WTC11 (cell line): Measurements from ENCODE around the gene PHLDA3. TPM values are rescaled to one million over a fixed set of nuclear protein-coding genes. Genes with fewer than 3 reads are reported as not detected.
"Not testable (repeated sequence)": the region's sequence is repeated elsewhere in the genome, so short reads cannot be mapped to it uniquely, and the experiment has no call there.

ENCODE experiments used
- ATAC-seq: fragments of 200-7000 bp; cut with Tn5 transposase; 2 replicates; pipeline ENCODE4 v1.10.0; 2021; ENCODE audit warnings: mild to moderate bottlenecking, moderate library complexity
- CTCF ChIA-PET: fragments of 300-600 bp; sonication (Branson Sonifier 250); formaldehyde crosslinking; loops from one replicate; lab custom pipeline; 2021; ENCODE audit warnings: antibody characterized with exemption; lab: Charles Lee
- POLR2A ChIA-PET: fragments of 350-600 bp; sonication (Branson Sonifier 250); formaldehyde crosslinking; loops from one replicate; lab custom pipeline; 2021; ENCODE audit warnings: antibody characterized with exemption; lab: Charles Lee
- DNase-seq: peaks from one replicate; pipeline ENCODE4 v3.0.0; 2021; ENCODE audit warnings: low spot score
- H3K27ac Mint-ChIP-seq: 2 replicates; pipeline ENCODE4 v1.8.0; 2021; ENCODE audit warnings: mixed read lengths
- H3K27me3 Mint-ChIP-seq: 2 replicates; pipeline ENCODE4 v1.8.0; 2021; ENCODE audit warnings: low read depth, mild to moderate bottlenecking, moderate library complexity, mixed read lengths
- H3K36me3 Mint-ChIP-seq: 2 replicates; pipeline ENCODE4 v1.8.0; 2021; ENCODE audit warnings: mixed read lengths
- H3K4me1 Mint-ChIP-seq: 2 replicates; pipeline ENCODE4 v1.8.0; 2022; ENCODE audit warnings: mixed read lengths
- H3K4me3 Mint-ChIP-seq: 2 replicates; pipeline ENCODE4 v1.8.0; 2021; ENCODE audit warnings: mild to moderate bottlenecking, moderate library complexity, mixed read lengths
- H3K9me3 Mint-ChIP-seq: 2 replicates; pipeline ENCODE4 v1.8.0; 2021; ENCODE audit warnings: mixed read lengths
- ATF1 ChIP-seq: sonication (generic); formaldehyde crosslinking; IDR thresholded peaks from 2 replicates; pipeline ENCODE4 v1.8.1; 2023; ENCODE audit warnings: mild to moderate bottlenecking, moderate library complexity, missing genetic modification reagents
- IRF2 ChIP-seq: sonication (generic); formaldehyde crosslinking; IDR thresholded peaks from 2 replicates; pipeline ENCODE4 v1.8.0; 2022; ENCODE audit warnings: low read depth, missing genetic modification reagents, borderline replicate concordance
- MXD4 ChIP-seq: fragments of 250-450 bp; sonication (Bioruptor Pico); IDR thresholded peaks from 2 replicates; pipeline ENCODE4 v1.8.0; 2021; ENCODE audit warnings: mild to moderate bottlenecking, moderate library complexity, borderline replicate concordance
- NR1H2 ChIP-seq: sonication (generic); formaldehyde crosslinking; IDR thresholded peaks from 2 replicates; pipeline ENCODE4 v1.9.0; 2021; ENCODE audit warnings: mild to moderate bottlenecking, moderate library complexity, missing genetic modification reagents
- NR2C2 ChIP-seq: sonication (generic); formaldehyde crosslinking; IDR thresholded peaks from 2 replicates; pipeline ENCODE4 v1.8.0; 2022; ENCODE audit warnings: mild to moderate bottlenecking, missing genetic modification reagents
- PRRX2 ChIP-seq: fragments of 250-450 bp; sonication (Bioruptor Pico); IDR thresholded peaks from 2 replicates; pipeline ENCODE4 v1.8.0; 2021; ENCODE audit warnings: mild to moderate bottlenecking
- SMAD4 ChIP-seq: sonication (generic); formaldehyde crosslinking; IDR thresholded peaks from 2 replicates; pipeline ENCODE4 v1.8.0; 2022; ENCODE audit warnings: mild to moderate bottlenecking, missing genetic modification reagents
- total RNA-seq: library from RNA; stranded (reverse); gene quantifications from 3 replicates; pipeline ENCODE4 v1.2.3, GENCODE V29; 2021
- TF ChIP-seq, protein P1 (sequence below): sonication (generic); formaldehyde crosslinking; IDR thresholded peaks from 2 replicates; pipeline ENCODE4 v1.8.1; 2022; ENCODE audit warnings: mild to moderate bottlenecking, missing genetic modification reagents, moderate library complexity, borderline replicate concordance
- TF ChIP-seq, protein P2 (sequence below): sonication (generic); formaldehyde crosslinking; IDR thresholded peaks from 2 replicates; pipeline ENCODE4 v1.8.1; 2023; ENCODE audit warnings: mild to moderate bottlenecking, missing genetic modification reagents
- TF ChIP-seq, protein P3 (sequence below): sonication (generic); formaldehyde crosslinking; IDR thresholded peaks from 2 replicates; pipeline ENCODE4 v1.8.0; 2023; ENCODE audit warnings: mild to moderate bottlenecking, missing genetic modification reagents

The PHLDA3 gene
- total RNA-seq, 1 experiment from 2014 or later: 95.1 TPM

DNA sequence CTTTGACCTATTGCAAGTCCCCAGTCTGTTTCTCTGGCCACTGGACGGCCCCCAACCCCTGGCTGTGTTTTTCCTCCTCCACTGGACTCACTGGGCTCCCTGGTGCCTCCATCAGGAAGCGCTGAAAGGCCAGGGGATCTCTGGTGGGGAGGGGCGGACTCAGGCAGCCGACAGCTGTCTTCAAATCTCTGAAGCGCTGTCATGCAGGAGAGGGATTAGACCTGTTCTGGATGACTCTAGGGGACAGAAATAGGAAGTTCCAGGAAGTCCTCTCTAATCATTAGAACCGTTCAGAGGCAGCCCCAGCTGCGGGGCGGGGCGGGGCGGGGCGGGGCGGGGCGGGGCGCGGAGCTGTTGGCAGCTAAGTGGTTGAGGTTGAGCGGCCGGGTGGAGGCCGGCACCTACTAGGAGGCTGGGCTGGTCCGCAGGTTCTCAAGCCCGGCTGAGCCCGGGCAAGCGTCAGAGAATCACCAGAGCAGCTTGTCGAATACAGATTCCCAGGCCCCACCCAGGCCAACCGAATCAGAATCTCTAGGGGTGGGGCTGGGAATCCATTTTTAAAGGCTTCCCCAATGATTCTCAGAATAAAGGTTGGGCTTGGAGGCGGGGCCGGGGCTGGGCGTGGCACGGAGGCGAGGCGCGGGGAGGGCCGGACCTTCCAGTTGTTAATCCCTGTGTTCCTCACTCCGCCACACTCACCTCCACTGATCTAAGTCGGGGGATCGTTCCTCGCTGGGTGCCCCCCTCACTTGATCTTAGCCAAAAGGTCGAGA lies 11.4 kb upstream of the PHLDA3 start:
- TF ChIP-seq, protein P1, sequence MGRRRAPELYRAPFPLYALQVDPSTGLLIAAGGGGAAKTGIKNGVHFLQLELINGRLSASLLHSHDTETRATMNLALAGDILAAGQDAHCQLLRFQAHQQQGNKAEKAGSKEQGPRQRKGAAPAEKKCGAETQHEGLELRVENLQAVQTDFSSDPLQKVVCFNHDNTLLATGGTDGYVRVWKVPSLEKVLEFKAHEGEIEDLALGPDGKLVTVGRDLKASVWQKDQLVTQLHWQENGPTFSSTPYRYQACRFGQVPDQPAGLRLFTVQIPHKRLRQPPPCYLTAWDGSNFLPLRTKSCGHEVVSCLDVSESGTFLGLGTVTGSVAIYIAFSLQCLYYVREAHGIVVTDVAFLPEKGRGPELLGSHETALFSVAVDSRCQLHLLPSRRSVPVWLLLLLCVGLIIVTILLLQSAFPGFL (CRISPR knock-in tag): no peak
- TF ChIP-seq NR1H2 (CRISPR knock-in tag) (no peak), ATF1 (CRISPR knock-in tag) (no peak)

DNA sequence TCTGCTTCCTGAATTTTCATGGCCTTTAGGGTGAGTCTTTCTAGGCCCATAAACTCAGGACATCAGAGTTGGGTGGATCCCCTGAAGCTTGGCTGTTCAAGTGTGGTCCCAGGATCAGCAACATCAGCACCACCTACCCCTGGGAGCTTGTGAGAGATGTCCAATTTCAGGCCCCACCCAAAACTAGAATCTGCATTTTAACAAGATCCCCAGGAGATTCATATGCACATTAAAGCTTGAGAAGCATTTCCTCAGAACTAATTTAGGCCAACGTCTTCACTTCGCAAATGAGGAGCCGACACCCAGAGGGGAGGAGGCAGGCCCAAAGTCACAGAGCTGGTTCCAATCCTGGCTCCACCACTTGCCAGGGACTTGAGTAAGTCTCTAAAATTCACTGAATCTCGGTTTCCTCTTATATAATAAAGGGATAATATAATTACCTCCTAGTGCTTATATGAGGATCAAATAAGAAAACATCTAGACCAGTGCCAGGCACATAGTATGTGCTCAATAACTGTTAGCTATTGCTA lies 10.3 kb upstream of the PHLDA3 start:
- Mint-ChIP-seq H3K4me3 (peak overlapping the region; percentile 84), H3K9me3 (no peaks in the 10 kb centered on the region), H3K36me3 (no peaks in the 10 kb centered on the region), H3K27ac (no peak overlapping the region), H3K4me1 (peaks cover 36% of the 10 kb centered on the region)
- DNase-seq (no peak), ATAC-seq (no peak)
- CTCF ChIA-PET: interaction anchor here (2.8 to 7.1 kb wide), 9 partner anchors 10 to 132 kb away, joined by 21 to 390 read pairs (median 73); partner anchors contain the start of genes CSRP1 and PHLDA3
- POLR2A ChIA-PET: no interaction called here
- TF ChIP-seq, protein P2, sequence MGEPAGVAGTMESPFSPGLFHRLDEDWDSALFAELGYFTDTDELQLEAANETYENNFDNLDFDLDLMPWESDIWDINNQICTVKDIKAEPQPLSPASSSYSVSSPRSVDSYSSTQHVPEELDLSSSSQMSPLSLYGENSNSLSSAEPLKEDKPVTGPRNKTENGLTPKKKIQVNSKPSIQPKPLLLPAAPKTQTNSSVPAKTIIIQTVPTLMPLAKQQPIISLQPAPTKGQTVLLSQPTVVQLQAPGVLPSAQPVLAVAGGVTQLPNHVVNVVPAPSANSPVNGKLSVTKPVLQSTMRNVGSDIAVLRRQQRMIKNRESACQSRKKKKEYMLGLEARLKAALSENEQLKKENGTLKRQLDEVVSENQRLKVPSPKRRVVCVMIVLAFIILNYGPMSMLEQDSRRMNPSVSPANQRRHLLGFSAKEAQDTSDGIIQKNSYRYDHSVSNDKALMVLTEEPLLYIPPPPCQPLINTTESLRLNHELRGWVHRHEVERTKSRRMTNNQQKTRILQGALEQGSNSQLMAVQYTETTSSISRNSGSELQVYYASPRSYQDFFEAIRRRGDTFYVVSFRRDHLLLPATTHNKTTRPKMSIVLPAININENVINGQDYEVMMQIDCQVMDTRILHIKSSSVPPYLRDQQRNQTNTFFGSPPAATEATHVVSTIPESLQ (CRISPR knock-in tag): no peak
- TF ChIP-seq, all 79 proteins: peak for 0
- H3K27me3 Mint-ChIP-seq: peaks cover 9% of the 10 kb centered on the region

More for the DNA sequence above, 11.4 kb upstream of the PHLDA3 start:
- peaks cover 4% of the 10 kb centered on the region for H3K27me3 Mint-ChIP-seq
- no peaks in the 10 kb centered on the region for H3K9me3 Mint-ChIP-seq
- ATAC-seq: peak; percentile 63
- peak; percentile 91 for DNase-seq
- H3K4me1 Mint-ChIP-seq: peaks cover 36% of the 10 kb centered on the region
- CTCF ChIA-PET: interaction anchor here (0.7 to 7.1 kb wide), 41 partner anchors 8 to 466 kb away, joined by 3 to 390 read pairs (median 11); partner anchors contain the start of genes CSRP1, IPO9, LMOD1 and NAV1
- POLR2A ChIA-PET: interaction anchor here (0.7 to 3.4 kb wide), 11 partner anchors 9 to 168 kb away, joined by 3 to 36 read pairs (median 8); partner anchors contain the start of genes CSRP1 and PHLDA3
- H3K4me3 Mint-ChIP-seq: peak overlapping the region; percentile 84
- peak overlapping the region; percentile 90 for H3K27ac Mint-ChIP-seq
- no peaks in the 10 kb centered on the region for H3K36me3 Mint-ChIP-seq

DNA sequence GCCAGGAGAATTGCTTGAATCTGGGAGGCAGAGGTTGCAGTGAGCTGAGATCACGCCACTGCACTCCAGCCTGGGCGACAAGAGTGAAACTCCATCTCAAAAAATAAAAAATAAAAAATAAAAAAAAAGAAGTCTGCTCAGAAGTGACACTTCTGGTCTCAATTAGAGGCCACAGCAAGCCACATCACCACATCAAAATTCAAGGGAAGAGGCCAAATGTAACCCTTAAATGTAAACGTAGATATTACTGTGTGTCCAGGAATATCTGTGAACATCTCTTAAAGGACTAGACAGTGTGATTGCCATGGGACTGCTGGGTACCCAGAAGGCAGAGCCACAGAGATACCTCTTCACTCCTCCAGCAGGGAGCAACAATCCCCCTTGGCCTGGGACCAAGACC lies 9.7 kb upstream of the PHLDA3 start:
- H3K9me3 Mint-ChIP-seq, H3K27me3 Mint-ChIP-seq, H3K27ac Mint-ChIP-seq, POLR2A ChIA-PET, ATAC-seq, H3K36me3 Mint-ChIP-seq, H3K4me3 Mint-ChIP-seq, DNase-seq: not testable (repeated sequence)
- H3K4me1 Mint-ChIP-seq: peaks cover 36% of the 10 kb centered on the region
- CTCF ChIA-PET: interaction anchor here (4.1 to 7.1 kb wide), 4 partner anchors 22 to 44 kb away, joined by 40 to 390 read pairs (median 230); no protein-coding TSS in a partner anchor

DNA sequence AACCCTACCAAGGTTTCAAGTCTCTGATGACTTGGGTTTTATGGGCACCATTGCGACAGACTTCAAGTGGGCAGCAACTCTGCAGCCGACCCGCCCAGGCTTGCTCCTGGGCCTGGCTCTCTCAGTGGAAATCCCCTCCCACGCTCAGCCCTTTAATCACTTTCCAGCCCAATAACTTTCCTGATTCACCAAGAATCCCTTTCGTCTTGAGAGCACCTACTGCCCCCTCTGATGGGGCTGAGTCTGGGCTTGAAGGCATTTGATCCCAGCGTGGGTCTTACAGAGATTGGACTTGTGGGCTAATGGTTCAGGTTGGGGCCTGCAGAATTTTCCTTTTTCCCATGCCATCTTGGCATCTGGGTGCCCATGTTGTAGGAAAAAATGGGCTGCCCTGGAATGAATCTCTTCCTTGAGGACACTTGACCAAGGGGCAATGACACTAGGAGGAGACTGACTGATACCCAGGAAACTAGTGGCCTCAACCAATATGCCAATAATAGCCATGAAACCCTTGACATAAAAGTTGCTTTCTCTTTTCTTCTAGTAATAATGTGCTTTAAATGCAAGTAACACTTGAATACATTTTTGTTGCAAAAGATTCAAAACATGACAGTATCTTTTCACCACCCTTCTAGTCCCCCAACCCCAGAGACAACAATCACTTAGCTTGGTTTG lies 7.8 kb upstream of the PHLDA3 start:
- Mint-ChIP-seq H3K27ac (no peak overlapping the region), H3K4me1 (peaks cover 30% of the 10 kb centered on the region), H3K27me3 (peaks cover 20% of the 10 kb centered on the region), H3K36me3 (no peaks in the 10 kb centered on the region), H3K4me3 (no peak overlapping the region), H3K9me3 (no peaks in the 10 kb centered on the region)
- POLR2A ChIA-PET: interaction anchor here (0.6 kb wide), 1 partner anchor 405 kb away, joined by 4 read pairs; no protein-coding TSS in a partner anchor
- DNase-seq: no peak
- no peak for ATAC-seq
- TF ChIP-seq IRF2 (CRISPR knock-in tag) (no peak), PRRX2 (no peak)
- CTCF ChIA-PET: interaction anchor here (0.9 to 1.3 kb wide), 3 partner anchors 29 to 63 kb away, joined by 3 read pairs; no protein-coding TSS in a partner anchor

DNA sequence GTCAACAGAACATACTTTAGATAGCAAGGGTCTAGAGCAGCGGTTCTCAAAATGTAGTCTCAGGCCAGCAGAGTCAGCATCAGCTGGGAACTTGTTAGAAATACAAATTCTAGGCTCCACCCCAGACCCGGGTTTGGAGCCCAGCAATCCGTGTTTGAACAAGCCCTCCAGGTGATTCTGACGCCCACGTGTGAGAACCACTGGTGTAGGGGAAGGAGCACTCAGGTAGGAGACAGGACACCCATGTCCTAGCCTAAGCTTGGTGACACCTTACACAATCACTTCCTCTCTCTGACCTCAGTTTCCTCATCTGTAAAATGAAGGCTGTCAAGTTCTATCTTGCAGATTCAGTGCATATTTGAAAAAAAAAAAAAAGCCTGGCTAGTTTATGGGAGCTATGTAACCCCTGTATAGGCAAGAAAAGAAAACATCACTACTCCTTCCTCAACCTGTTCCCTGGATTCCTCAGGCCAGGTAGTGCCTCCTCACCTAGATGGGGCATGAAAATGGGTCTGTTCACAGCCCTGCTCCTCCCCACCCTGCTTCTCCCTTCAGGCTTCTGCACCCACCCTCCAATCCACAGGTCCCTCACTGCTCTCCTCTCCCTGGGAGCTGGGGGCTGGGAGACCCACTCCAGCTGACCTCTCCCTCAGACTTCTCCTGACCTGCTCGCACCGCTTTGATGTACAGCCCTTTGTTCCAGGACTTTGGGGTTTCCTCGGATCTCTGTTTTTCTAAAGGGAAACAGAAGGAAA lies 7.1 kb upstream of the PHLDA3 start:
- Mint-ChIP-seq H3K9me3 (no peaks in the 10 kb centered on the region), H3K27ac (no peak overlapping the region), H3K36me3 (no peaks in the 10 kb centered on the region), H3K27me3 (peaks cover 23% of the 10 kb centered on the region), H3K4me1 (peaks cover 30% of the 10 kb centered on the region), H3K4me3 (no peak overlapping the region)
- POLR2A ChIA-PET: interaction anchor here (0.6 kb wide), 1 partner anchor 406 kb away, joined by 4 read pairs; no protein-coding TSS in a partner anchor
- DNase-seq (no peak), ATAC-seq (no peak)
- CTCF ChIA-PET: interaction anchor here (0.9 to 1.1 kb wide), 2 partner anchors 40 to 64 kb away, joined by 3 read pairs; no protein-coding TSS in a partner anchor
- TF ChIP-seq NR2C2: no peak
- no peak for TF ChIP-seq MXD4 (CRISPR knock-in tag)
- TF ChIP-seq, protein P3, sequence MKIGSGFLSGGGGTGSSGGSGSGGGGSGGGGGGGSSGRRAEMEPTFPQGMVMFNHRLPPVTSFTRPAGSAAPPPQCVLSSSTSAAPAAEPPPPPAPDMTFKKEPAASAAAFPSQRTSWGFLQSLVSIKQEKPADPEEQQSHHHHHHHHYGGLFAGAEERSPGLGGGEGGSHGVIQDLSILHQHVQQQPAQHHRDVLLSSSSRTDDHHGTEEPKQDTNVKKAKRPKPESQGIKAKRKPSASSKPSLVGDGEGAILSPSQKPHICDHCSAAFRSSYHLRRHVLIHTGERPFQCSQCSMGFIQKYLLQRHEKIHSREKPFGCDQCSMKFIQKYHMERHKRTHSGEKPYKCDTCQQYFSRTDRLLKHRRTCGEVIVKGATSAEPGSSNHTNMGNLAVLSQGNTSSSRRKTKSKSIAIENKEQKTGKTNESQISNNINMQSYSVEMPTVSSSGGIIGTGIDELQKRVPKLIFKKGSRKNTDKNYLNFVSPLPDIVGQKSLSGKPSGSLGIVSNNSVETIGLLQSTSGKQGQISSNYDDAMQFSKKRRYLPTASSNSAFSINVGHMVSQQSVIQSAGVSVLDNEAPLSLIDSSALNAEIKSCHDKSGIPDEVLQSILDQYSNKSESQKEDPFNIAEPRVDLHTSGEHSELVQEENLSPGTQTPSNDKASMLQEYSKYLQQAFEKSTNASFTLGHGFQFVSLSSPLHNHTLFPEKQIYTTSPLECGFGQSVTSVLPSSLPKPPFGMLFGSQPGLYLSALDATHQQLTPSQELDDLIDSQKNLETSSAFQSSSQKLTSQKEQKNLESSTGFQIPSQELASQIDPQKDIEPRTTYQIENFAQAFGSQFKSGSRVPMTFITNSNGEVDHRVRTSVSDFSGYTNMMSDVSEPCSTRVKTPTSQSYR (CRISPR knock-in tag): no peak
- TF ChIP-seq SMAD4 (CRISPR knock-in tag): no peak
